GM18909 (cell line): ENCODE measurements around the gene MROH2A.

Experiments used
- ATAC-seq: cut with Tn5 transposase; IDR thresholded peaks from one replicate; pipeline ENCODE4 v1.9.1; 2021; ENCODE audit warnings: mild to moderate bottlenecking; ENCODE audit not compliant: unreplicated experiment, poor library complexity

MROH2A gene

DNA sequence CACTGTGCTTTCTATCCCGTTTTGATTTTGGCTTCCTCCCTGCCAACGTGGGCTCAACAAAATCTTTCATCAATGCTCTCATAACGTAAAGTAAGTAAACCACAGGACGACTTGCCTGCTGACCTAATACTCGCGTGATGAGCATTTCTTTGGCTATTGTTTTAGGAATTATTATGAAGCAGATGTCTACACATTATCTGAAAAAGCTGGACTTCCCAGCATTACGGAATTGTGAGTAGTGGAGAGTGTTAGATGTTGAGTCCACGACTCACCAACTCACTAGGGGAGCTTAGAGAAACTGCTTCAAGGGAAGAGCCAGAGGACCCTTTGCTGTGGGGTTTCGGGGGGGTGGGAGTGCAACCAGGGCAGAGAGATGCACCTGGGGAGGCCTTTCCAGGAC lies 54.3 kb downstream of the MROH2A start:
- no peak for ATAC-seq

DNA sequence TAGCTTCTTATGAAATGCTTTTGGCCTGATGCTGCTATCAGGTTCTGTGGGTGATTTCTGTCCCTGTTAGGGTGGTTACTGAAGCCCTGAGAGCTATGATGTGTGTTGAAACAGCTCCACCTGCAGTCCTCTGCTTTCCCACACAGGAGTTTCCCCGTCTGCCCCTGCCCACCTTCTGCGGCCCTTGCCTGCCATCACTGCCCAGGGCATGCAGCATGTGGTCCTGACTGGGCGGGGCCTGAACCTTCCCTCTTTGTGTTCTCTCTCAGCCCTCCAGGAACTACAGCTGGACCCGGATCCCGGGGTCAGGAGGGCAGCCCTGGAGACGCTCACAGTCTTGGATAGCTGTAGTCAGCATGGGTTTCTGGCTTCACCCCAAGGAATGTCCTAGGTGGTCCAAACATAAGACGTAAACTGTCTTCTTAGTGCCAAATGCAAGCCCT lies 54.8 kb downstream of the MROH2A start:
- ATAC-seq, result no peak

DNA sequence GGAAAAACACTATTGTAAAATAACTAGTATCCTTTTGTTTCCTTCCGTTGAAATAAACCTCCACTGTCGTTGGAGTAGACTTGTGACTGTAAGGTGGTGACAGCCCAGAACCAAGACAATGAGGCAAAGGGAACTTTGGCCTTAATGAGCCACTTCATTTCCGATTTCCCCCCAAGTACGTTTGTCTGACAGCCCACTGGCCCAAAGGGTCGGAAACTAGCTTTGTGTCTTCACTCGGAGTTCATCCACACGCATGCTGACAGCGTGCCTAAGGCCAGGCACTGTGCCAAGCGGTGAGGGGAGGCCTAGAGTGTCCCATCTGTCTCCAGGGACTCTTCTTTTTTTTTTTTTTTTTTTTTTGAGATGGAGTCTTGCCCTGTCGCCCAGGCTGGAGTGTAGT lies 55.2 kb downstream of the MROH2A start:
- ATAC-seq, result no peak

DNA sequence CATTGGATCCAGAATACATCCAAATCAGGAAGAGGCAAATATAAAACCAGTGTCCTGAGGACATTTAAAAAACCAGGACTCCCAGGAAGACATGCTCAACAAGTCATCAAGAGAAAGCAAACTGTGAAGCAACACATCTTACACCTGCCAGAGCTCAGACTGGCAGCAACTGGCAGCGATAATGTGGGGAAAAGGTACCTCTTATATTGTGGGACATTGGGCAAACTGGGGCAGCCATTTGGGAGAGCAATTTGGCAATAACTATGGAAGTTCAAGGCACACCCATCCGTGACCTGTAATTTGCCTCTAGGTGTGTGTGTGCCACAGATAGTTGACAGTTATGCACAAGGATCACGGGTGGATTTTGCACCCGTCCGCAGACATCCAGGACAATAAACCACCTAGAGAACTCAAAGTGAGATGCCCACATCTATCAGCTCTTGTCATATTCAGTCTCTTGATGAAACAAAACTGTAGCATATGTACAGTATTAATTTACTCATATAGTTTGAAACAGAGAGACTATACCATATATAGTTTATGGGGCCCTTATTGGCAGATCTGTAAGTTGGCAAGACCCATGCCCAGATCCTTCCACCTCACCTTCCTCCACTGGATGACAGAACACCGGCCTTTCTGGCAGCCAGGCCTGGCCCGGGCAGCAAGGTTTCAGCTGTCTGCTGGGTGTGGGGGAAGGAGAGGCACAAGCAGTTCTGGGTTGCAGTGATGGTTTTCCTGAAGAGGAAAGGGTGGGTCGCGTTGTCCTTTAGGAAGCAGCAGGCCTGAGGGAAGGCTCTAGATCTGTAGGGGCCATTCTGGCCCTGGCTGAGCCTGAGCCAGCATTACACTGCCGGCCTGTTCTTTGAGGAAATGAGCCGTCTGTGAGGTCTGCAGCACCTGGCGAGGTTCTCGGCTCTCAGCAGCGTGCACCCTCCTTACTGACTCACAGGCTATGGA lies 57.4 kb downstream of the MROH2A start:
- ATAC-seq, result no peak

DNA sequence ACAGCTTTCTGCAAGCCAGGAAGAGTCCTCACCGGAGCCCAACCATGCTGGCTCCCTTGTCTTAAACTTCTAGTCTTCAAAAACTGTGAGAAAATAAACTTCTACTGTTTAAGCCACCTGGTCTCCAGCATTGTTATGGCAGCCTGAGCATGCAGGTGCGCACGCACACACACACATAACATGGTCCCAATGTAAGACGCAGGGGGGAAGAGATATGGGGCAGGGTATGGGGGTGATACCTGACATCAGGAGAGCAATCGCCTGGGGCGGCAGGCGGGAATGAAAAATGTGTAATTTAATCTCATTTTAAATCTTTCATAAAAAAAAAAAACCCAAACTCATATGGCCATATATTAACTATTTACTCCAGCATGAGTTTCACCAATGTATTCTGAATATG lies 58.2 kb downstream of the MROH2A start:
- no peak for ATAC-seq

DNA sequence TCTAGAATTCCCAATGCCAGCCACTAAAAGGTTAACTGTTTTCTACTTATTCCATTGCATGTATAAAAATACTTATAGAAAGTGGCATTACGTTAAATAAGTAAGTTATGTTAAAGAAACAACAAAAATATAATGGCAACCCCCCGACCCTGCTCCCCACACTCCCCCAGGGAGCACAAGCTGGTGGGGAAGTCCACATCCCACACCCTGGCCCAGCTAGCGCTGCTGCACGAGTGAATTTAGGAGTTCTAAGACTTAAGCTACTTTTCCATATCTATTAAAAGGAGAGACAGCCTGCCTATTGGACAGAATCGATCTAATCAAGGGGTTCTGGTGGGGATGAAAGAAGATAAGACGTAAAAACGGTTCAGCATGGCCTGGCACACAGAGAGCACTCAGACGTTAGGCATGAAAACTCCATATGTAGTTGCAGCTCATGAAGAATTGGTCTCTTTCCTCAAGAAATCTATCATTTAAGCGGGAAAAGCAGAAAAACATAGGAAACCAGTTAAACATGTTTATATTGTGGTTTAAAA lies 59.6 kb downstream of the MROH2A start:
- ATAC-seq, result no peak

DNA sequence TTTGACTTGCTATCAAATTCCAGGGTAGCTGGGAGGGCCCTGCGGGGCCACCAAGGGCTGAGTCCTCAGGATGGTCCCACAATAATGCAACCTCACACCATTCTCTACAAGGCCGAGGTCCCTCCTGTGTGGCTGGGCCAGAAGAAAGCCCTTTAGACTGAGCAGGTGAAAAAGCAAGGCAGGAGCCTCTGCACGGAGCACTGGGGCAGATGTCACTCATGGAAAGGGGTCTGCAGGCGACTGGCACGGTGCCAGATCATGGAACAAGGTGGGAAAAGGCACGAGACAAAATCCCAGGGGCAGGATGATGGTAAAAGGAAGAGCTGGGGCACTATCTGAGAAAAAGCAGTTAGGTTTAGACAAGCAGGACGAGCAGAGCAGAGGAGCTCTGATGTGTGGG lies 60.1 kb downstream of the MROH2A start:
- ATAC-seq, result no peak

DNA sequence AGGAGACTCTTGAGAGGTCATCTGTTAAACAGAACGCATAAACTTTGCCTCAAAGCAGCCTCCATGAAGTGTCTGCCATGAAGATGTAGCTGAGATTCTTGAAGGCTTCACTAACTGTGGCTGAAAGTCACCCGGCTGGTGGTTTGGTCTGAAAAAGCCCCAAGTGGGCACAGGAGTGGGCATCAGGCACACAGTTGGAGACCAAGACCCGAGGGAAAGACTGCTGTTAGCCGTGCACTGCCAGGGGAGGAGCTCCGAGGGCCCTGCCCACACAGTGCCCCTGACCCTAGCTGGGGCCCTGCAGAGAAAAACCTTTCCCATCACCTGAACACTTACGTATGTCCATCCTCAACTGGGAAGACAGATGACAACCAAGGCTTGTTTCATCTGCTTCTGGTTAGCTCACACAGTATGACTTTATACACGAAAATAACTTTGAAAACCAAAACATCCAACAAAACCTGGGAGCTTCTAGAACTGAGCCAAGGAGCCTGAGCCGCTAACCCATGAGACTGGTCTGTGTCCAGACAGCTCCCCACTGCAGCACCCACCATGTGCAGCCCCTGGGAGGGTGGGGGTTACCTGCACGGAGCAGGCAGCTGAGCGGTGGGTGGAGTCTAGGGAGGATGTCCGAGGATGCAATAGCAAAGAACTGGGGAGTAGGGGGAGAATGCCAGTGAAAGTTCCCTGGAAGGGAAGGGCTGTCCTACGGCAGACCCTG lies 60.8 kb downstream of the MROH2A start:
- no peak for ATAC-seq

DNA sequence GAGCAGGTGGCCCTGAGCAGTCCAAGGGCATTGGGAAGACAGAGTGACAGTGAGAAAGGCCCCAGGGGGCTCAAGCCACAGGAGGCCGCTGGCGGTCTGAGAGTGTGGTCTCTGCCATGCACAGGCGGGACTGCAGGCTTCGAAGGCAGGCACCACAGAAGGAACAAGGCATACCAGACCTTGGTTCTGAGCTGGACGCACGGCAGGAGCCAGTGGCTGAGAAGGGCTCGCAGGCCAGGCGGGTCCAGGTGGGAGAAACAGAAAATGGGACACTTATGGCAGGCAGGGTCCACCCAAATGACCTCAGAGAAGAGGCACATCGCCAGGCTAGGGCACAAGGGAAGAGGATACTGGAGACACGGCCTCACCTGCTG lies 61.3 kb downstream of the MROH2A start:
- no peak for ATAC-seq

DNA sequence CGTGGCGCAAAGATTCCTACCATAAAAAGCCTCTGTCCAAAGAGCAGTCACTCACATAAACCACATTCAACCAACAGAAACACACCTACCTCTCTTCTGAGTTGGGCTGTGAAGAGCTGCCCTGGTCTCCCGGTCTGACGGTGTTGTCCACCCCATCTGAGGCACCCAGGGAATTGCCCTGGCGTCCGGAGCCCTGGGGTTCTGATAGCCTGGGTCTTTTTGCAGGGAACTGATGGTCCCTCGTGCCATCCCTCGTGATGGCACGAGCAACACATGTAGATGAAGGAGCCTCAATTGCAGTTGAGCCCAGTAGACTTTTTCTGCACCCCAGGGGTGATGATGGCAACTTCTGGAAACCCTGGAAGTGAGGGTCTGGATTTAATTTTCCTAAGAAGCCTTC lies 62.4 kb downstream of the MROH2A start:
- ATAC-seq, result no peak

DNA sequence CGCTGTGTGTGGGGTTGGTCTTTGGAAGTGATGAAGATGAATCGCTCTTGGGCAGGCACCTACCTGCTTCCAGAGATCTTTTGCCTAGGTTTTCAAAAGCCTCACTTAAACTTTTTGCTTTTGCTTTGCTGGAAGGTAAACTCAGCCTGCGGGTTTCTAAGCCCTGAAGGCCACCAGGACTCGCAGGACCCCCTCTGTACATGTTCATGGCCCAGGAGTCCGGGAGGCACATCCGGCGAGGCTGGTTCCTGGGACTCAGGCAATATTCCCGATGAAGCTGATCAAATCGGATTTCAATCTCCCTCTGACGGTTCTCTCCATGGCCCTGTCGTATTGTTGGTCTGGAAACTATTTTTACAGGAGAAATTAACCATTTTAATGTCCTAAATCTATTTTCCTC lies 63.1 kb downstream of the MROH2A start:
- no peak for ATAC-seq

DNA sequence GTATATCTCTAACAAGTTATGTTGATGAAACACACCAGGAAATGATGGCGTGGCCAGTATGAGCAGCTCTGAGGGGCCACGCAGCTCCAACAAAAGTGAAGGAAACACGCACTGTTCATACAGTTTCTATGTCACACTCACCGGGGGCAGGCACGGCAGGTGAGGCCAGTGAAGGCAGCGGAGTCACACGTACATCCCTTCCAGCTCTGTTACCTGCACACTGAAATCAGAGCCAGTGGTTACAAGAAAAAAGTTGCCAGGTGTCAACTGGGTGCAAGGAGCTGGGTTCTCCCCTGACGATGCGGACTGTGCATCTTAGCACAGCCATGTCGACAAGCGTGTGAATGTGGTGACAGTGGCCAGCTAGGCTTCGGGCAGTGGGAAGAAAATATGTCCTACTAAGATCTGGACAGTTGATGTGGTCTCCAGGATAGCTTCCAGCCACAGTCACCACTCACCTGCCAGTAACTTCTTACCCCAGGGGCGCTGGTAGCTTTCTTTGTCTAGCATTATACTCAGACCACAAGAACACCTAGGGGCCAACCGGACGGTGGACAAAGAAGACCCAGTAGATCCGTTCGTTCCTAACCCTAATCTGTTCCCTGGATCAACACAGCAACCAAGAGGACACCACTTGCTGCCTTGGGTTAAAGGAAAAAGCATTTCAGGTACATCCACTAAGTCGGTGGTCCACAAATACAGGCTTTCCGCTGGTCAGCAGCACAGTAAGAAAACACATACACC lies 66.1 kb downstream of the MROH2A start:
- no peak for ATAC-seq

DNA sequence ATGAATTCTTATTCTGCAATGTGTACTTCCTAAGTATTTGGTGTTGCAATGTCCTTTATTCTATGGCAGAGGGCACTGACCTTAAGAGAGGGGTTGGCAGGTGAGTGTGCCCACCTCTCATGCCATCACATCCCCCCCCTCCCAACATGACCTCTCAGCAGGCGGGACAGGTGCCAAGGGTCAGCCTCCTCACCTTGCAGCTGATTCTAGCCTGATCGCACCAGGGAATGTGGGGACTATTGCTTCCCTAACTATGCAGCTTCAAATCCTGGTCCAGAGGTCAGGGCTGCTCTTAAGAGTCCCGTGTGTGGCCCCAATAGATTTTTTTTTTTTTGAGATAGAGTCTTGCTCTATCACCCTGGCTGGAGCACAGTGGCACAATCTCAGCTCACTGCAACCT lies 66.7 kb downstream of the MROH2A start:
- ATAC-seq, result no peak

DNA sequence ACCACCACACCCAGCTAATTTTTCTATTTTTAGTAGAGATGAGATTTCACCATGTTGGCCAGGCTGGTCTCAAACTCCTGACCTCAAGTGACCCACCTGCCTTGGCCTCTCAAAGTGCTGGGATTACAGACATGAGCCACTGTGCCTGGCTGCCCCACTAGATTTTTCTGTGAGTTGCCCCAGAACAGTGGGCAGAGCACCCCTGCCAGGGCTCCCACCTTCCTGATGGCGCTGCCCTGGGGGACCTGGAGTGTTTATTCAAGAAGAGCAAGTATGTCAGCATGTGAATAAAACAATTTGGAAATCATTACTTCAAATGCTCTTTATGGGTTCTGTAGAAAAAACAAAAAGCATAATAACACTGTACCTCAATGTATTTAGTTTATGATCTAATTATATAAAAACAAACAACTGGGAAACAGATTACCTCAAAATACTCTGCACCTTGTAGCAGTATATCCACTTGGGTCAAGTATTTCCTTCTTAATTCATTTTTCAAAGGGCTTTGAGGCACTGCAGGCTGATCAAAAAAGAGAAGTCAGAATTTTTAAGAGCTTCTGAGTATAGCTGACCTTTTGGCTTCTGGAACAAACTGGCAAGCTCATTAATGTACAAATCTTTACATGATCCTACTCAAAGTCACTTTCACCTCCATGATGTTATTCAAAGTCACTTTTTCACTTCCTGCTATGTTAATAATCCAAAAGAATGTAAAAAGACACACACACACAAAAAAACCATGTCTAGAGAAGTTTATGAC lies 67.4 kb downstream of the MROH2A start:
- no peak for ATAC-seq

DNA sequence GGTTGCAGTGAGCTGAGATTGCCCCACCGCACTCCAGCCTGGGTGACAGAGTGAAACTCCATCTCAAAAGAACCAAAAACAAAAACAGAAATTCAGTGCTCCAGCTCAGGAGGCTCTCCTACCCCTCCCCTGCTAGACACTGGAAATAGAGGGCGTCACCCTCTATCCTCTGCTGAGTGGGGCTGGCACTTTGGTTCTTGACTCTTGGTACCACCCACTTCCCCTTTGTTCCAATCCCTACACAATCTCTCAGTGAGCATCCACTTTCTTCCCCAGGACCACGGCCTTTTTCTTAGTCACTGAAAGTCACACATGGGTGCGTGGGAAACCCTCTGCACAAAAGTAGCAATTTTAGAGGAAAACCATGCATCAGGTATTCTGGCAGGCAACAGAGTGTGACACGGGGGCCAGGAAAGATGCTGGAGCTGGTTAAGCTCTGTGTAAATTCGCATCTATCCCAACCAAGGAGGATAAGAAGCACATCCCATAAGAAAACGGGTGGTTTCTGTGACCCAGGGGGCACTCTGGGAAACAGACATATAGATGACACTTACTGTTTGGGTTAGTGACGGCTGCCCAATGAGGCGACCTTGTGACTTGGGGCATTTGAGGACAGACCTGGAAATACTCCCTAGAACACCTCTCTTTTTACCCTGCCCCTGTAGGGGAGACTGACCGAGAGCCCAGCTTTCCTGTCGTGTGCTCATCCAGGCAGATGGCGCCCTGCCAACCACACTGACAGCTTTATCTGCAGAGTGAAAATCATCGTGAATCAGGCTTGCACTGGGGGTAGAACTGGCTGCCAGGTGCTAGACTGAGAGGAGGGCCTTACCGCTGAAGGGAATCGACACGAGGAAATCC lies 68.5 kb downstream of the MROH2A start:
- ATAC-seq, result no peak

DNA sequence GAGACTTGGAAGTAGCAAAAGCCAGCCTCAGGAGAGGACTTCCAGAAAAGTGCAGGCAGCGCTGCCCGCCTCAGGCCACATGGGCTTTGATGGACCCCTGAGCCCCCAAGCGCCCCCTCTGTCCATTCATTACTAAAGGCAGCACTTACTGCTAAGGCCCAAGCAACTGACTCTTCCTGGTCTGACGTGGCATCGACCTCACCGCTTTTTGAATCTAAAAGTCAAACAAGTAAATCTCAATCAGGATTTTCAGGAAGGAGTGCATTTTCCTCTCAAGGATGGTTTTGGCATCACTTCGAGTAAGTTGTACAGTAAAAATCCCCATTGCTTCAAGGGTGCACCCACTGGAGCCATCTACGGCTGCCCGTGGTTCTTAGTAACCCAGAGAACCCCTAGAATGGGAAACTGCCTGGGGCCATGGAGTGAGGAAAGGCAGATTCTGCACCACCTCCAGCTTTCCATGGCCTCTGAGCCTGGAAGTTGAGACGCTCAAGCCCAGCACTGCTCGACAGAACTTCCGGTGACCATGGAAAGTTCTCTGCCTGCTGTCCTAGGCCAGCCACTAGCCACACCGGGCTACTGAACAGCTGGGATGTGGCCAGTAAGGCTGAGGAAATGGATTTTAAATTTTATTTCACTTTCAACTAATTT lies 69.2 kb downstream of the MROH2A start:
- ATAC-seq, result no peak

DNA sequence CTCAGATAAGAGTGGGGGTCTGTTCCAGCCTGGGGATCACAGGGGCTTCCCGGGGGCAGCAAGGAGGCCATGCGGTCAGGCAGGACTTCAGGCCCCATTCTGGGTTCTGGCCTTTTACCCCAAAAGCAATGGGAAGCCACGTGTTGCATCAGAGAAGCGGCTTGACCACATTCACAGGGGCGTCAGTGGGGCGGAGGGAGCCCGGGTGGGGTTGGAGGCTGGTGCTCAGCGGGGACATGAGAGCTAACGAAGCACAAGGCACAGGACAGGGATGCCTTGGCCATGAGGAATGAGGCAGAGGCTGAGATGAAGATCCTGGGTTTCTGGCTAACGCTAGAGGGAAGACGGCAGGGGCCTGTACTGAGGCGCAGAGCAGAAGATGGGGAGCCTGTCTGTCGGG lies 70.1 kb downstream of the MROH2A start:
- no peak for ATAC-seq

DNA sequence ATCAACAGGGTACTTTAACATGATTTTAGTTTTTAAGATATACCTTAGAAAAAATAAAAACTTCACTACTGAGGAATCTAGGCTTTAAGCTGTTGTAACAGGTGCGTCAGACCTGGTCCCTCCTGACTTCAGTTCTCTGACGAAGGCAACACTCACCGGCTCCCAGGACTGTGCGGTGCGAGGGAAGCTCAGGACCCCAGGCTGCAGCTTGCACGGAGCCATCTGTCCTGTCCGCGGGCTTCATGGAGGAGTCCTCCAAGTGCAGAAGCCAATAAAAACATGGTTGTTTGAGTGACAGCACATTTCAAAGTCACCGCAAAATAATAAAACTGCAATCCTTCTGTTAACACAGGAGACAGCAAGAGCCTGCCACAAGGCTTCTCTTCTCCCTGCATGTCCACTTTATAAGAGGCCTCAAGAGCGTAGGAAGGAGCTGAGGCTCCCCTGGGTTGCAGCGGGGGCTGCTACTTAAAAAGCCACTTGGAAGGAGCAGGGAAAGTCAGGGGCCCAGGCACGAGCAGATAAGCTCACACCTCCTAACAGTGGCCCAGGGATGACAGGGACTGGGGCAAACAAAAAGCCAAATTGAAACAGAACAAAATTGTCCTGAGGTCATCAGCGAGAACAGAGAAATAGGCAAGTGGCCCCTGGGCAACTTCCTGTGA lies 71.6 kb downstream of the MROH2A start:
- ATAC-seq, result no peak
